B cell (primary cell): Measurements from ENCODE around the gene STXBP6. TPM values are rescaled to one million over a fixed set of nuclear protein-coding genes. Genes with fewer than 3 reads are reported as not detected.

Source experiments
- ATAC-seq: fragments of 200-7000 bp; cut with Tn5 transposase; one replicate; pipeline ENCODE4 v1.10.0; 2021; ENCODE audit warnings: low read depth, mild to moderate bottlenecking, moderate number of reproducible peaks, moderate library complexity
- CTCF ChIA-PET: fragments of 350-600 bp; sonication (Branson Sonifier 250); formaldehyde crosslinking; loops from one replicate; lab custom pipeline; 2021; ENCODE audit warnings: antibody characterized with exemption, inconsistent platforms; lab: Charles Lee
- POLR2A ChIA-PET: fragments of 350-600 bp; sonication (Branson Sonifier 250); formaldehyde crosslinking; loops from one replicate; lab custom pipeline; 2021; ENCODE audit warnings: antibody characterized with exemption; lab: Charles Lee
- DNase-seq: peaks from one replicate; pipeline ENCODE4 v3.0.0; 2013
- H2AFZ ChIP-seq: 2 replicates; pipeline ENCODE4 v1.6.1; 2012; ENCODE audit warnings: mild to moderate bottlenecking, low read depth, low read length; ENCODE audit not compliant: insufficient read depth, poor library complexity, severe bottlenecking
- H3K27ac ChIP-seq, 2 donors: 1 replicate in 1 of 2; 2 replicates in 1 of 2; pipeline ENCODE4 v1.5.1; 2012 to 2013; ENCODE audit warnings: low read length in 2 of 2, mild to moderate bottlenecking in 2 of 2, moderate library complexity in 1 of 2
- H3K27me3 ChIP-seq, 4 experiments: fragments of 200-600 bp in 1 of 4; sonication (generic) in 1 of 4; replicated peaks in 1 of 4; 1 replicate in 2 of 4; 2 replicates in 2 of 4; pipeline versions ENCODE4 v1.6.1 to v1.7.0; 2013 to 2016; ENCODE audit warnings: low read length in 3 of 4, mild to moderate bottlenecking in 2 of 4, mixed read lengths in 1 of 4, moderate library complexity in 1 of 4; ENCODE audit not compliant: insufficient read depth in 4 of 4, control insufficient read depth in 3 of 4; ENCODE audit errors: control extremely low read depth in 1 of 4
- H3K36me3 ChIP-seq, 2 experiments: replicated peaks in 1 of 2; 1 replicate in 1 of 2; 2 replicates in 1 of 2; pipeline versions ENCODE4 v1.6.1 to v1.7.1; 2013; ENCODE audit warnings: low read length in 1 of 2; ENCODE audit not compliant: insufficient read depth in 2 of 2, control insufficient read depth in 1 of 2; ENCODE audit errors: control extremely low read depth in 1 of 2, extremely low read depth in 1 of 2
- H3K4me1 ChIP-seq, 2 donors: fragments of 200-600 bp in 1 of 2; sonication (generic) in 1 of 2; 1 replicate in 1 of 2; 2 replicates in 1 of 2; pipeline versions ENCODE4 v1.5.1 to v1.6.1; 2013 to 2017; ENCODE audit warnings: low read length in 2 of 2; ENCODE audit not compliant: control insufficient read depth in 2 of 2, insufficient read depth in 2 of 2
- H3K4me2 ChIP-seq: replicated peaks from 2 replicates; pipeline ENCODE3; 2012; ENCODE audit warnings: mild to moderate bottlenecking, low read depth, low read length; ENCODE audit not compliant: poor library complexity, severe bottlenecking
- H3K4me3 ChIP-seq, 5 experiments: fragments of 200-600 bp in 1 of 5; sonication (generic) in 1 of 5; 1 replicate in 3 of 5; 2 replicates in 2 of 5; pipeline versions ENCODE4 v1.5.1 to v1.7.0; 2011 to 2016; ENCODE audit warnings: low read length in 4 of 5, mild to moderate bottlenecking in 4 of 5, low read depth in 2 of 5, control low read depth in 1 of 5, moderate library complexity in 1 of 5; ENCODE audit not compliant: insufficient read depth in 1 of 5; ENCODE audit errors: control extremely low read depth in 1 of 5, extremely low read depth in 1 of 5
- H3K79me2 ChIP-seq: fragments of 200-600 bp; sonication (generic); one replicate; pipeline ENCODE4 v1.6.0; 2016; ENCODE audit warnings: low read length; ENCODE audit not compliant: control insufficient read depth, insufficient read depth
- H3K9ac ChIP-seq: fragments of 200-600 bp; sonication (generic); 2 replicates; pipeline ENCODE4 v1.6.1; 2017; ENCODE audit warnings: mild to moderate bottlenecking, low read length, moderate library complexity
- H3K9me3 ChIP-seq, 3 donors: one replicate each; pipeline versions ENCODE4 v1.6.1 to v1.7.1; 2013; ENCODE audit warnings: low read length in 2 of 3; ENCODE audit not compliant: control insufficient read depth in 2 of 3, insufficient read depth in 1 of 3; ENCODE audit errors: control extremely low read depth in 1 of 3
- H4K20me1 ChIP-seq: 2 replicates; pipeline ENCODE4 v1.6.0; 2012; ENCODE audit warnings: mild to moderate bottlenecking, low read length; ENCODE audit not compliant: insufficient read depth, control insufficient read depth, poor library complexity, severe bottlenecking
- H3K27ac Mint-ChIP-seq: one replicate; pipeline ENCODE4 v1.8.0; 2021; ENCODE audit warnings: mixed read lengths
- H3K27me3 Mint-ChIP-seq: one replicate; pipeline ENCODE4 v1.8.0; 2021; ENCODE audit warnings: mixed read lengths
- H3K4me1 Mint-ChIP-seq: one replicate; pipeline ENCODE4 v1.8.0; 2021; ENCODE audit warnings: mixed read lengths
- H3K4me3 Mint-ChIP-seq: one replicate; pipeline ENCODE4 v1.8.0; 2021; ENCODE audit warnings: mixed read lengths
- H3K9me3 Mint-ChIP-seq: one replicate; pipeline ENCODE4 v1.8.0; 2022; ENCODE audit warnings: mixed read lengths; ENCODE audit not compliant: insufficient read depth
- CTCF ChIP-seq: fragments of 200-600 bp; IDR thresholded peaks from one replicate; pipeline ENCODE4 v1.8.0; 2022; ENCODE audit warnings: antibody characterized with exemption, mild to moderate bottlenecking
- EZH2 ChIP-seq: IDR thresholded peaks from 2 replicates; pipeline ENCODE4 v1.6.1; 2012; ENCODE audit warnings: borderline replicate concordance, low read depth, mild to moderate bottlenecking, moderate library complexity, low read length; ENCODE audit not compliant: insufficient read depth, poor library complexity, severe bottlenecking
- WGBS: methylation state at CpG from one replicate; pipeline ENCODE4 v1.1.5; 2013; ENCODE audit warnings: missing lambda C conversion rate; ENCODE audit not compliant: insufficient coverage; 5-methylcytosine and 5-hydroxymethylcytosine counted together
- intact Hi-C: fragments of 100-400 bp; cut with micrococcal nuclease; formaldehyde crosslinking; loops from one replicate; pipeline ENCODE4 v1.10.0; 2022
- polyA plus RNA-seq: library from polyadenylated mRNA; depleted of rRNA; stranded (reverse); fragments of >200 nt; gene quantifications from 2 replicates; pipeline ENCODE4 v1.2.3, GENCODE V29; 2012
- total RNA-seq, 2 donors: library from RNA; stranded (reverse); fragments of 120-200 nt in 1 of 2; gene quantifications; 1 replicate in 1 of 2; 2 replicates in 1 of 2; pipeline versions ENCODE4 v1.2.3 to v1.2.4, GENCODE V29; 2013 to 2022

Gene STXBP6
- total and polyA plus RNA-seq, 2 donors (not counting 1 experiment from before 2014, with no cell fraction given), result 0.01 TPM; not detected in 1

GRCh38 chr14:24879661-24880386, 170.1 kb downstream of the STXBP6 start:
- Histone ChIP-seq H3K4me1 (no peaks in the 10 kb centered on the region), H2AFZ (no peak overlapping the region), H3K79me2 (no peaks in the 10 kb centered on the region), H3K4me2 (no peak overlapping the region), H3K36me3 (no peaks in the 10 kb centered on the region), H4K20me1 (no peaks in the 10 kb centered on the region), H3K4me3 (no peak overlapping the region), H3K9me3 (no peaks in the 10 kb centered on the region), H3K27ac (no peak overlapping the region), H3K27me3 (peaks cover 0 to 3% (median 0%) of the 10 kb centered on the region in 4 experiments), H3K9ac (no peak overlapping the region)
- Mint-ChIP-seq H3K27me3 (peaks cover 5% of the 10 kb centered on the region), H3K27ac (no peak overlapping the region), H3K9me3 (no peaks in the 10 kb centered on the region), H3K4me1 (no peaks in the 10 kb centered on the region), H3K4me3 (no peak overlapping the region)
- ATAC-seq (no peak), DNase-seq (no peak)
- WGBS, result no CpG with 5 or more reads among the region's 8 CpGs
- TF ChIP-seq CTCF (no peak), EZH2 (no peak)
- CTCF ChIA-PET, result no interaction called here
- POLR2A ChIA-PET, result no interaction called here
- intact Hi-C loops, result no loop called here

- H3K9me3 ChIP-seq, result no peaks in the 10 kb centered on the region
- H3K27ac Mint-ChIP-seq, result no peak overlapping the region
- CTCF ChIA-PET, result no interaction called here
- no peaks in the 10 kb centered on the region for H3K36me3 ChIP-seq
- H3K4me2 ChIP-seq, result no peak overlapping the region
- H3K4me3 ChIP-seq, result no peak overlapping the region
- no peak overlapping the region for H3K9ac ChIP-seq
- H3K4me3 Mint-ChIP-seq, result no peak overlapping the region
- DNase-seq (no peak), ATAC-seq (no peak)
- POLR2A ChIA-PET, result no interaction called here
- H3K4me1 ChIP-seq, result no peaks in the 10 kb centered on the region
- peaks cover 0 to 9% (median 0%) of the 10 kb centered on the region in 4 experiments for H3K27me3 ChIP-seq
- no peak for TF ChIP-seq EZH2
- H4K20me1 ChIP-seq, result no peaks in the 10 kb centered on the region
- no peaks in the 10 kb centered on the region for H3K9me3 Mint-ChIP-seq
- intact Hi-C loops, result no loop called here
- no peaks in the 10 kb centered on the region for H3K4me1 Mint-ChIP-seq
- H3K27me3 Mint-ChIP-seq, result peaks cover 13% of the 10 kb centered on the region
- no CpG with 5 or more reads among the region's 1 CpG for WGBS
- no peaks in the 10 kb centered on the region for H3K79me2 ChIP-seq
- no peak overlapping the region for H3K27ac ChIP-seq
- H2AFZ ChIP-seq, result no peak overlapping the region
Measured at GRCh38 chr14:24876996-24877395, 173.0 kb downstream of the STXBP6 start.
